Activated CD8-positive, alpha-beta memory T cell treated with anti-CD3 and anti-CD28 coated beads, Interleukin-2, amount 50 U/mL, for 1 hour (primary cell): Measurements from ENCODE around the gene MX2.
"Not testable (repeated sequence)": the region's sequence is repeated elsewhere in the genome, so short reads cannot be mapped to it uniquely, and the experiment has no call there.

ENCODE experiments used
- DNase-seq: peaks from one replicate; pipeline ENCODE4 v3.0.0-alpha.2; 2020; ENCODE audit errors: extremely low read depth

The MX2 gene

GRCh38 chr21:41338455-41338854, 23.4 kb upstream of the MX2 start:
- DNase-seq = no peak

- DNase-seq = no peak
These were observed 19.8 kb upstream of the MX2 start for GRCh38 chr21:41342035-41342434.

GRCh38 chr21:41344146-41344545, 17.7 kb upstream of the MX2 start:
- no peak for DNase-seq

GRCh38 chr21:41345356-41345755, 16.5 kb upstream of the MX2 start:
- DNase-seq = no peak

- no peak for DNase-seq
These were observed 15.7 kb upstream of the MX2 start for GRCh38 chr21:41345934-41346685.

- no peak for DNase-seq
These were observed 15.1 kb upstream of the MX2 start for GRCh38 chr21:41346758-41347157.

GRCh38 chr21:41348434-41348833, 13.4 kb upstream of the MX2 start:
- DNase-seq = no peak

GRCh38 chr21:41349126-41349525, 12.7 kb upstream of the MX2 start:
- no peak for DNase-seq

- no peak for DNase-seq
These were observed 12.0 kb upstream of the MX2 start for GRCh38 chr21:41349619-41350390.

GRCh38 chr21:41350436-41351155, 11.2 kb upstream of the MX2 start:
- no peak for DNase-seq

GRCh38 chr21:41357546-41357945, 4.3 kb upstream of the MX2 start:
- no peak for DNase-seq

- DNase-seq = no peak
These were observed 3.3 kb upstream of the MX2 start for GRCh38 chr21:41358193-41359166.

GRCh38 chr21:41359286-41359685, 2.5 kb upstream of the MX2 start:
- no peak for DNase-seq

GRCh38 chr21:41359754-41360071, 2.1 kb upstream of the MX2 start:
- DNase-seq = not testable (repeated sequence)

GRCh38 chr21:41360072-41360821, 1.6 kb upstream of the MX2 start:
- no peak for DNase-seq

- no peak for DNase-seq
These were observed 608 bp upstream of the MX2 start for GRCh38 chr21:41361053-41361785.

- DNase-seq = no peak
These were observed 960 bp downstream of the MX2 start for GRCh38 chr21:41362605-41363369.

GRCh38 chr21:41363370-41364270, 1.8 kb downstream of the MX2 start:
- no peak for DNase-seq
